Tongue (tissue), 3 donors: ENCODE measurements around the gene SMC1A. TPM values are rescaled to one million over a fixed set of nuclear protein-coding genes. Genes with fewer than 3 reads are reported as not detected.

Source experiments
- DNase-seq: peaks from one replicate; pipeline ENCODE4 v3.0.0-alpha.2; 2015
- small RNA-seq: library from RNA; depleted of rRNA; stranded (forward); fragments of <200 nt; gene quantifications from one replicate; pipeline ENCODE3, GENCODE V24; 2014; ENCODE audit warnings: low replicate concordance
- total RNA-seq: library from RNA; depleted of rRNA; stranded (reverse); fragments of >200 nt; gene quantifications from one replicate; pipeline ENCODE4 v1.2.3, GENCODE V29; 2014

SMC1A gene
- total RNA-seq, 1 donor from 2014 or later, result 24.2 TPM

DNA sequence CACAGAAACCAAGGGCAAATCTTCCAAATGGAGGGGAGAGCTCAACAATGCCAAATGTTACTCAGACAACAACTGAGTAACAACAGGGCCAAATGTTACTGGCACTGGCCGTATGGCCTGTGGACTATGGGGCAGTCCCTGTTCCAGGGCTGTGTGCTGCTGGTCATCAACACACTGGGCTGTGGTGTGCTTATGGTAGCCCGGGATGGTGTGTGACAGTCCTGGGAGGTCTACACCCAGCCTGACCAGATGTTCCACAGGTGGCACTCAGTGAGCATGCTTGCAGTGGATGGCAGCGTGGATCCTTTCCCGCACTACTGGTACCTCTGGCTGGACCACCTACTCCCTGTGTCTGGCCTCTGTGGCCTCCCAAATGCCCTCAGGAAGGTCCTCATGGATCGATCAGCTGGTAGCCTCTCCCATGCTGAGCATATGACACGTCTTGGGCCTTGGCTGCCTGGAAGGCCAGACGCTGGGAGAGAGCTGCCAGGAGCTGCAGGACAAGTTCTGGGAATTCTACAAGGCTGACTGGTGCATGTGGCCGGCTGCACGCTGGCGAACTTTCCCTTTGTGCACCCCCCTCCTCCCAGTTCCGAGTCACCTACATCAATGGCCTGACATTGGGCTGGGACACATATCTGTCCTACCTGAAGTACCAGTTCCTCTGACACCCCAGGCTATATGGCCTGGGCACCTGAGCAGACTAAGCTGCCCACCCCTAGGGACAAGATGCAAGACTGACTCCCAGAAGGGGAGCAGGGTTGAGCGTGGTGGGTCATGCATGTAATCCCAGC is 81.4 kb downstream of the SMC1A start:
- DNase-seq, result no peak

DNA sequence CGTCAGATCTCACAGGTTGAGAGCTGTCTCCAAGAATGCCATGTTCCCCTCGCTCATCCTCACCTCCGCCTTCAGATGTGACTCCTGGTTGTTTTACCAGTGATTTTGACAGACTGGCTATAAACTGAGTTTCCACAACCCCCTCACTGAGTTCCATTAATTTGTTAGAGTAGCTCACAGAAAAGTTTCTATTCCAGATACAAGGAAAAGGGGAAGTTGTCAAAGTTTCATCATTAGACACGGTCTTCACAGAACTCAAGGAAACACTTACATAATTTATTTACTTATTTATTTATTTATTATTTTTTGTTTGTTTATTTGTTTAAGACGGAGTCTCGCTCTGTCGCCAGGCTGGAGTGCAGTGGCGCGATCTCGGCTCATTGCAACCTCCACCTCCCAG is 85.4 kb downstream of the SMC1A start:
- DNase-seq, result no peak

DNA sequence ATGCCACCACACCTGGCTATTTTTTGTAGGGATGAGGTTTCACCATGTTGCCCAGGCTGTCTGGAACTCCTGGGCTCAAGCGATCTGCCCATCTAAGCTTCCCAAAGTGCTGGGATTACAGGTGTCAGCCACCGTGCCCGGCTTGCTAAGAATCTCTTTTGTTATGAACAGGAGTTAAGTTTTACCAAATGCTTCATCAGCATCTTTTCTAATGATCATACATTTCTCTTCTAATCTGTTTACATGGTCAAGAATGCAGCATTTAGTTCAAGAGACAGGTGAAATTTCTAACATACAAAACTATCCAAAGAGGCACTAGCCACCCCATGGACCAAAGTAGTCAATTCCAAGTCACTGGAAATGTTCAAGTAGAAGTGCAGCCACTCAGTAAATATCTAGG is 88.6 kb downstream of the SMC1A start:
- no peak for DNase-seq

DNA sequence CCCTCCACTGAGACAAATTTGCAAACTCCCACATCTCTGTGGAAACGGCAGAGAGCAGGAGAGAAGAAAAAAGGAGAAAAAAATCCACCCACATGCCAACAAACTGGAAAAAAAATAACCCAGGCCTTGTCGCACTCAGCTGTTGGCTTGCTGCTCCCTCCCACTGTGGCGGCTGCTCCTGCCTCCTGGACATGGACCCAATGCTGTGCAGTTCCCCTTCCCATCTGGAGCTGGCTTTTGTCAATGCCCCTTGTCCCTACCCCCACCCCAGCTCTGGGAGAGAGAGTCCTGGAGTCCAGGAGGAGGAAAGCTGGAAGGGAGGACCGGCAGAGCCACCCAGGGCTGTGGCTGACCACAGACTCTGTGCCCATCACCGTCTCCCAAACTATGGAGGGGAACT is 90.2 kb downstream of the SMC1A start:
- DNase-seq, result no peak

DNA sequence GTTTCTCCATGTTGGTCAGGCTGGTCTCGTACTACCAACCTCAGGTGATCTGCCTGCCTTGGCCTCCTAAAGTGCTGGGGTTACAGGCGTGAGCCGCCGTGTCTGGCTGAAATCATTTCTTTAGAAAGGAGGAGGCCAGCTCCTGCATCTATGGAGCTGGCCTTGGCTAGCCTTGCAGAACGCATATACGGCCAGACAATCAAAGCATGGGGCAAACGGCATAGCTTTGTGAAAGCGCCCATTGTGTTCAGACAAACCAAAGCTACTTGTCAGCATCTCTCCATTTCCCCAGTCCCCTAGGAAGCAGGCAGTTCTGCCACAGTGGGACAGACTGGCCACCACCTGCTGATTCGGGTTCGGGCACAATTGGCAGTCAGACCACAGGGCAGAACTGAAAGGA is 92.1 kb downstream of the SMC1A start:
- DNase-seq, result no peak

DNA sequence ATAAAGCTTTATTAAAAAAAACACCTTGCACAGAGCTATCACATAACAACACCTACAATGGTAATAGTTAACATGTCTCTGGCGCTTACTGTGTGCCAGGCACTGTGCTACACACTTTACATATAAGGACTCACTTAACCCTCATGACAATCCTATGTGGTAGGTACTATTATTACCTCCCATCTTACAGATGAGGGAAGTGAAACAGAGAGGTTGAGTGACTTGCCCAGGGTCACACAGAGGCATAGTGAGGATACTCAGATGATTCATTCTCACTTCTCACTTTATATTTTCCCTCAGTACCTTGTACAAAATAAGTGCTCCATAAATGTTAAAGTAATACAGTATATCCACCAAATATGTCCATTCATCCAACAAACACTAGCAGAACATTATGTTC is 97.7 kb downstream of the SMC1A start:
- no peak for DNase-seq

Small RNAs within 50 kb of the gene (small RNA-seq; reads per million reads assigned to genes)
- not detected for gene AC245102.2
- gene MIR6857, result 0.13 reads per million
- gene RF00019, result not detected
- not detected for gene VTRNA3-1P

Other genes starting within 250 kb of the SMC1A start
- gene KDM5C, start 197.4 kb downstream of the SMC1A start, total RNA-seq, result 143 TPM
- 14.9 TPM for gene IQSEC2, start 141.1 kb downstream of the SMC1A start, total RNA-seq
- gene RIBC1, start 219 bp upstream of the SMC1A start, total RNA-seq, result not detected
- gene HSD17B10, start 11.7 kb upstream of the SMC1A start, total RNA-seq, result 43.4 TPM